ENCODE measurements around the gene GPR108.

DNA sequence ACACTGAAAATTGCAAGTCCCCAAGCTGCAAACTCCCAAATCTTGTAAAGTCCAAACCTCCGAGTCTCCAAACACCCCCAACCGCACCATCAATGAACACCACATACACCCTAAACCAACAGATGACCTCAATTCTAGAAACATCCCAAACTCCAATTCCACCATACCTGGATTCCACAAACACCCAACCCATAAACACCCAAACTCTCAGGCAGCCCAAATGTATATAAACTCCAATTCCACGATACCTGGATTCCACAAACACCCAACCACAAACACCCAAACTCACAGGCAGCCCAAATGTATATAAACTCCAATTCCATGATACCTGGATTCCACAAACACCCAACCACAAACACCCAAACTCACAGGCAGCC, 17.4 kb downstream of the GPR108 start:
- TF ChIP-seq NBN (conservative IDR thresholded peaks at IDR 0.05) (no peak), YY1 (IDR thresholded peaks at IDR 0.05; ENCODE audit: insufficient read depth, insufficient replicate concordance, low read depth, low read length) (no peak), ZNF274 (CRISPR knock-in tag; IDR thresholded peaks at IDR 0.05) (no peak), ZNF124 (CRISPR knock-in tag; IDR thresholded peaks at IDR 0.05) (no peak), IKZF4 (CRISPR knock-in tag; IDR thresholded peaks at IDR 0.05; ENCODE audit: borderline replicate concordance, low read depth, not compliant biosample characterization) (no peak), MYC (CRISPR knock-in tag; IDR thresholded peaks at IDR 0.05; ENCODE audit: borderline replicate concordance) (no peak)
- TF ChIP-seq, protein P1, sequence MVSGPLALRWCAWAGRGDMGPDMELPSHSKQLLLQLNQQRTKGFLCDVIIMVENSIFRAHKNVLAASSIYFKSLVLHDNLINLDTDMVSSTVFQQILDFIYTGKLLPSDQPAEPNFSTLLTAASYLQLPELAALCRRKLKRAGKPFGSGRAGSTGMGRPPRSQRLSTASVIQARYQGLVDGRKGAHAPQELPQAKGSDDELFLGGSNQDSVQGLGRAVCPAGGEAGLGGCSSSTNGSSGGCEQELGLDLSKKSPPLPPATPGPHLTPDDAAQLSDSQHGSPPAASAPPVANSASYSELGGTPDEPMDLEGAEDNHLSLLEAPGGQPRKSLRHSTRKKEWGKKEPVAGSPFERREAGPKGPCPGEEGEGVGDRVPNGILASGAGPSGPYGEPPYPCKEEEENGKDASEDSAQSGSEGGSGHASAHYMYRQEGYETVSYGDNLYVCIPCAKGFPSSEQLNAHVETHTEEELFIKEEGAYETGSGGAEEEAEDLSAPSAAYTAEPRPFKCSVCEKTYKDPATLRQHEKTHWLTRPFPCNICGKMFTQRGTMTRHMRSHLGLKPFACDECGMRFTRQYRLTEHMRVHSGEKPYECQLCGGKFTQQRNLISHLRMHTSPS (CRISPR knock-in tag; IDR thresholded peaks at IDR 0.05; ENCODE audit: low read depth): no peak
